ENCODE measurements around the gene TGFBR1. TPM values are rescaled to one million over a fixed set of nuclear protein-coding genes. Genes with fewer than 3 reads are reported as not detected.

The TGFBR1 gene
- polyA plus RNA-seq, 1 donor from 2014 or later: 78.0 TPM

DNA sequence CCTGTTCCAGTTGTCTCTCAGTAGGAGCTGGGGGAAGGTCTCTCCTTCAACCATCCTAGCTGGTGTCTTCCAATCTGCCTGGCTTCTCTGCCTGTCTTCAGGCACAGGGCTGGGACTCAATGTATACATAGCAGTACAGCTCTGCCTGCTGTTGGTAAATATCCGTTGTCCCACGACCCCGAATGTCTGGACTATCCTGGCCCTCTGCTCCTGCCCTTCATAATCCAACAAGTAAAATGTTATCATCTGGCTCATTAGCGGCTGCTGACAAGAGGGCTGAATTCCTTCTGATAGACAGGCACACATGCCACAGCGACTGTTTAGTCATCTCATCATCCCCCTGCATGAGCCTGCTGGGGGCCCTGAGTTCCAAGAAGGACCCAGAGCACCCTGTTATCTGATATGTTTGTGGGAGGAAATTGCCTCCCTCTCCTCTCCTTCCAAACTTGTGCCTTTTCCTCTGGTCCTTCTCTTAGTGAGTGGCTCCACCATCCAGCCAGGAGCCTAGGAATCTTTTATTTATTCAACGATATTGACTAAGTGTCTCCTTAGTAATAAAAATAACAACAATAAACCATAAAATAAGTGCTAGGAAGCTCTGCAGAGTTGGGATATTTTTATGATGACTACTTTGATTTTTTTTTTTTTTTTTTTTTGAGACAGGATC lies 29.5 kb upstream of the TGFBR1 start:
- H4K20me1 ChIP-seq (ENCODE audit: insufficient read depth): no peaks in the 10 kb centered on the region
- no peak for TF ChIP-seq CTCF (IDR thresholded peaks at IDR 0.05; ENCODE audit: poor library complexity, severe bottlenecking)
- no peak for TF ChIP-seq TAF1 (IDR thresholded peaks at IDR 0.05; ENCODE audit: low read depth)
- H2AFZ ChIP-seq (ENCODE audit: low read depth, low read length): no peak overlapping the region

DNA sequence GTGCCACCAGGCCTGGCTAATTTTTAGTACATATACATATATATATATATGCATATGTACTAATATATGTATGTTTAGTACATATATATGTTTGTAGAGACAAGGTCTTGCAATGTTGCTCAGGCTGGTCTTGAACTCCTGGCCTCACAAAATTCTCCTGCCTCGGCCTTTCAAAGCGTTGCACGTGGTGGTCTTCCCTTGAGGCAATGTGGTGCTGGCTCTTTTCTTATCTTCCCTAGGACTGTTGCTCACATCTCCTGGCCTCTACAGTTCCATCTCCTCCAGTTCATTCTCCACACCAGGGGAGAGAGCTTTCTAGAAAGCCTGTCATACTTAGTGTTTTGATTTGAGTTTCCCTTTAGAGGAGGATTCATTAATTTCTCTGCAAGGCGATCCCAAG lies 28.9 kb upstream of the TGFBR1 start:
- Histone ChIP-seq H3K27ac (ENCODE audit: low read length) (no peak overlapping the region), H3K4me3 (ENCODE audit: low read length) (no peak overlapping the region), H3K9me2 (ENCODE audit: insufficient read depth, low read length) (no peaks in the 10 kb centered on the region), H3F3A (ENCODE audit: insufficient read depth, low read length, poor library complexity, severe bottlenecking) (no peaks in the 10 kb centered on the region), H3K36me3 (ENCODE audit: insufficient read depth, low read length) (no peaks in the 10 kb centered on the region), H4K20me1 (ENCODE audit: insufficient read depth) (no peaks in the 10 kb centered on the region), H2AFZ (ENCODE audit: low read depth, low read length) (no peak overlapping the region), H3K9ac (ENCODE audit: low read length) (no peak overlapping the region), H3K9me3 (ENCODE audit: low read length) (no peaks in the 10 kb centered on the region), H3K4me2 (ENCODE audit: low read length) (no peak overlapping the region), H3K79me2 (replicated peaks; ENCODE audit: insufficient read depth, low read length) (no peaks in the 10 kb centered on the region), H3K27me3 (ENCODE audit: insufficient read depth, low read depth, low read length) (no peaks in the 10 kb centered on the region)
- TF ChIP-seq EZH2 (IDR thresholded peaks at IDR 0.05; ENCODE audit: borderline replicate concordance, insufficient read depth, low read length, poor library complexity, severe bottlenecking) (no peak), REST (IDR thresholded peaks at IDR 0.05; ENCODE audit: borderline replicate concordance) (no peak), SMC3 (conservative IDR thresholded peaks at IDR 0.05; ENCODE audit: poor library complexity) (no peak), TAF1 (IDR thresholded peaks at IDR 0.05; ENCODE audit: low read depth) (no peak), CTCF (IDR thresholded peaks at IDR 0.05; ENCODE audit: poor library complexity, severe bottlenecking) (no peak), RAD21 (conservative IDR thresholded peaks at IDR 0.05) (no peak), POLR2AphosphoS5 (IDR thresholded peaks at IDR 0.05) (no peak), EP300 (conservative IDR thresholded peaks at IDR 0.05; ENCODE audit: poor library complexity, severe bottlenecking) (no peak), MXI1 (conservative IDR thresholded peaks at IDR 0.05; ENCODE audit: poor library complexity, severe bottlenecking) (no peak)

More for the DNA sequence above, 29.5 kb upstream of the TGFBR1 start:
- Histone ChIP-seq H3K36me3 (ENCODE audit: insufficient read depth, low read length) (no peaks in the 10 kb centered on the region), H3K79me2 (replicated peaks; ENCODE audit: insufficient read depth, low read length) (no peaks in the 10 kb centered on the region), H3F3A (ENCODE audit: insufficient read depth, low read length, poor library complexity, severe bottlenecking) (no peaks in the 10 kb centered on the region), H3K9me2 (ENCODE audit: insufficient read depth, low read length) (no peaks in the 10 kb centered on the region), H3K9ac (ENCODE audit: low read length) (no peak overlapping the region), H3K4me2 (ENCODE audit: low read length) (no peak overlapping the region), H3K27ac (ENCODE audit: low read length) (no peak overlapping the region), H3K4me3 (ENCODE audit: low read length) (no peak overlapping the region), H3K9me3 (ENCODE audit: low read length) (no peaks in the 10 kb centered on the region), H3K27me3 (ENCODE audit: insufficient read depth, low read depth, low read length) (no peaks in the 10 kb centered on the region)

All from neural cell (in vitro differentiated cells).